Stomach (tissue), 9 donors: ENCODE data around the gene DNAI1. TPM values are rescaled to one million over a fixed set of nuclear protein-coding genes. Genes with fewer than 3 reads are reported as not detected.
A peak's percentile ranks its signal among the peaks of the same experiment; 100 is the strongest.

Source experiments
- DNase-seq, 2 donors: peaks; one replicate each; pipeline versions ENCODE4 v3.0.0 to v3.0.0-alpha.2; 2013 to 2019
- H3K27ac ChIP-seq, 5 donors: fragments of 200-600 bp in 4 of 5; sonication (generic) in 4 of 5; one replicate each; pipeline ENCODE4 v1.5.1; 2013 to 2019; ENCODE audit warnings: mild to moderate bottlenecking in 1 of 5, moderate library complexity in 1 of 5
- H3K27me3 ChIP-seq, 3 donors: fragments of 200-600 bp; sonication (generic); one replicate each; pipeline ENCODE4 v1.5.1; 2017 to 2019; ENCODE audit warnings: mixed run types in 1 of 3
- H3K36me3 ChIP-seq, 4 donors: fragments of 200-600 bp; sonication (generic); 1 replicate in 3 of 4; 2 replicates in 1 of 4; pipeline ENCODE4 v1.5.1; 2016 to 2019
- H3K4me1 ChIP-seq, 4 donors: fragments of 200-600 bp; sonication (generic); one replicate each; pipeline ENCODE4 v1.5.1; 2016 to 2019
- H3K4me3 ChIP-seq, 4 donors: fragments of 200-600 bp; sonication (generic) in 3 of 4; one replicate each; pipeline ENCODE4 v1.5.1; 2016 to 2019; ENCODE audit warnings: mild to moderate bottlenecking in 1 of 4
- H3K9me3 ChIP-seq, 4 donors: fragments of 200-600 bp; sonication (generic); one replicate each; pipeline ENCODE4 v1.5.1; 2016 to 2019
- CTCF ChIP-seq, 7 experiments: fragments of 450-650 bp in 4 of 7; fragments of 200-600 bp in 3 of 7; sonication (generic) in 3 of 7; IDR thresholded peaks; one replicate each; pipeline ENCODE4 v1.5.1; 2016 to 2019; ENCODE audit warnings: antibody characterized with exemption in 7 of 7, control low read depth in 2 of 7, mild to moderate bottlenecking in 1 of 7
- EP300 ChIP-seq: sonication (generic); formaldehyde crosslinking; IDR thresholded peaks from one replicate; pipeline ENCODE4 v1.6.1; 2017; ENCODE audit warnings: antibody characterized with exemption
- POLR2A ChIP-seq, 4 donors: fragments of 450-650 bp; IDR thresholded peaks; one replicate each; pipeline ENCODE4 v1.6.1; 2016; ENCODE audit warnings: antibody characterized with exemption in 4 of 4, control low read depth in 2 of 4, mild to moderate bottlenecking in 1 of 4, moderate library complexity in 1 of 4
- POLR2AphosphoS5 ChIP-seq, 3 donors: sonication (generic); formaldehyde crosslinking; IDR thresholded peaks; one replicate each; pipeline ENCODE4 v1.6.1; 2016; ENCODE audit warnings: antibody characterized with exemption in 3 of 3
- WGBS, 5 donors: extraction: QIAGEN DNeasy Blood & Tissue Kit in 3 of 5; methylation state at CpG; one replicate each; pipeline versions ENCODE4 v1.1.5 to v1.1.7; 2013 to 2018; 5-methylcytosine and 5-hydroxymethylcytosine counted together
- intact Hi-C: fragments of 100-400 bp; cut with DNase I; formaldehyde crosslinking; loops from one replicate; pipeline ENCODE4 v1.15.1; 2023; ENCODE audit warnings: low total_unique reads
- polyA plus RNA-seq, 3 donors: library from polyadenylated mRNA; stranded (reverse); fragments of 200-250 nt; gene quantifications; one replicate each; pipeline ENCODE4 v1.2.3, GENCODE V29; 2013
- total RNA-seq, 5 donors: library from RNA; depleted of rRNA; stranded (reverse); fragments of >200 nt; gene quantifications; one replicate each; pipeline versions ENCODE4 v1.1.0 to v1.2.3, GENCODE V29; 2014 to 2016
- donor health status: healthy with polysubstance abuse.
- donor health status: Bipolar disorder and iron deficiency.
- donor health status: healthy.

The DNAI1 gene
- total and polyA plus RNA-seq, 8 donors = 0.31 to 1.0 TPM; not detected in 6

- H3K4me1 ChIP-seq = peaks cover 0 to 8% (median 4%) of the 10 kb centered on the region in 4 donors
- DNase-seq = no peak
- no peaks in the 10 kb centered on the region for H3K9me3 ChIP-seq
- intact Hi-C loops = no loop called here
- WGBS, 5 donors = 81 to 91% (median 84%) methylated on average over 6 of the region's 6 CpGs
- TF ChIP-seq POLR2AphosphoS5 (IDR thresholded peaks at IDR 0.05) (no peak), POLR2A (IDR thresholded peaks at IDR 0.05) (no peak), CTCF (IDR thresholded peaks at IDR 0.05) (no peak), EP300 (no peak)
- no peaks in the 10 kb centered on the region for H3K36me3 ChIP-seq
- H3K27ac ChIP-seq = no peak overlapping the region
- H3K4me3 ChIP-seq = no peak overlapping the region
- H3K27me3 ChIP-seq = peaks cover 0 to 18% (median 10%) of the 10 kb centered on the region in 3 donors
Observed at GRCh38 chr9:34545497-34545896, 86.9 kb downstream of the DNAI1 start.

- Histone ChIP-seq H3K4me3 (no peak overlapping the region), H3K9me3 (no peaks in the 10 kb centered on the region), H3K4me1 (peaks cover 0 to 8% (median 4%) of the 10 kb centered on the region in 4 donors), H3K36me3 (no peaks in the 10 kb centered on the region), H3K27me3 (peaks cover 0 to 18% (median 10%) of the 10 kb centered on the region in 3 donors), H3K27ac (no peak overlapping the region)
- DNase-seq = no peak
- 61 to 76% (median 71%) methylated on average over 6 to 7 of the region's 7 CpGs for WGBS, 5 donors
- TF ChIP-seq POLR2A (IDR thresholded peaks at IDR 0.05) = no peak
- TF ChIP-seq EP300 = no peak
- no peak for TF ChIP-seq POLR2AphosphoS5 (IDR thresholded peaks at IDR 0.05)
- TF ChIP-seq CTCF (IDR thresholded peaks at IDR 0.05) = no peak
- intact Hi-C loops = no loop called here
Observed at GRCh38 chr9:34546102-34546833, 87.7 kb downstream of the DNAI1 start.

- peaks cover 0 to 8% (median 4%) of the 10 kb centered on the region in 4 donors for H3K4me1 ChIP-seq
- H3K36me3 ChIP-seq = no peaks in the 10 kb centered on the region
- peak; percentile 63 to 82 for DNase-seq
- 58 to 66% (median 61%) methylated on average over 14 to 16 of the region's 16 CpGs for WGBS, 5 donors
- intact Hi-C loops = no loop called here
- H3K9me3 ChIP-seq = no peaks in the 10 kb centered on the region
- no peak overlapping the region for H3K27ac ChIP-seq
- TF ChIP-seq CTCF (IDR thresholded peaks at IDR 0.05) (peak in 5 of 7 experiments; percentile 54 to 67 (median 58)), POLR2A (IDR thresholded peaks at IDR 0.05) (no peak)
- no peak overlapping the region for H3K4me3 ChIP-seq
- peaks cover 0 to 18% (median 10%) of the 10 kb centered on the region in 3 donors for H3K27me3 ChIP-seq
Observed at GRCh38 chr9:34546834-34547827, 88.5 kb downstream of the DNAI1 start.

DNA sequence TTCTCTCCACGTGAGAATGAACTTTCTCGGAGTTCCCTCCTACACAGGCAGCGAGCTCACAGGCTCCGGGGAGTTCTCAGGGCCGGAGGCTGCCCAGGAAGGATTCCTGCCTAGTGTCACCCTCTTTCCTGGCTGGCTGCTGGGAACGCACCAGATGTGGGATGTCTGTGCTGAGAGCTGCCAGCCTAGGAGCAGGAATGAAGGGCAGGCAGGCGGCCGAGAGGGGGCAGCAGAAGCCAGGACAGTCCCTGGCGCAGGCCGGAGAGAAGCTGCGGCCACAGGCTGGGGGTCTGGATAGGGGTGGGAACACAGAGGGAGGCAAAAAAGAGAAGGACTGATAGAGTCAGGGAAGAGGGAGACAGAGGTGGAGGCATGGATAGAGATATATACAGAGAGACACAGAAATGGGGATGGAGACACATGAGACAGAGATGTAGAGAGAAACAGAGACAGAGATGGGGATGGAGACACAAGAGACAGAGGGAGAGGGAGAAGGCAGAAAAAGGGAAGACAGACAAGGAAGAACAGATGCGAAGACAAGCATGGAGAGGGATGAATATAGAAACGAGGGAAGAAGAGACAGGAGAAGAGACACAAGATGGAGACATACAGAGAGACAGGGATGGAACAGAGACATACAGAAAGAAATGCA is 89.5 kb downstream of the DNAI1 start:
- intact Hi-C loops = no loop called here
- WGBS, 5 donors = 9 to 20% (median 13%) methylated on average over 10 to 13 of the region's 13 CpGs

More for the DNA sequence above, 89.5 kb downstream of the DNAI1 start:
- DNase-seq = peak; percentile 70 to 91
- H3K4me1 ChIP-seq = peaks cover 0 to 8% (median 4%) of the 10 kb centered on the region in 4 donors
- H3K27me3 ChIP-seq = peaks cover 0 to 18% (median 10%) of the 10 kb centered on the region in 3 donors
- TF ChIP-seq CTCF (IDR thresholded peaks at IDR 0.05) (peak in 5 of 7 experiments; percentile 63 to 78 (median 72)), POLR2AphosphoS5 (IDR thresholded peaks at IDR 0.05) (no peak), POLR2A (IDR thresholded peaks at IDR 0.05) (no peak)
- H3K27ac ChIP-seq = no peak overlapping the region
- H3K4me3 ChIP-seq = no peak overlapping the region
- no peaks in the 10 kb centered on the region for H3K36me3 ChIP-seq
- no peaks in the 10 kb centered on the region for H3K9me3 ChIP-seq
